HEK293T (cell line): Measurements from ENCODE around the gene GFOD2.

ENCODE experiments used
- ELF4 ChIP-seq: fragments of 450-650 bp; IDR thresholded peaks from 2 replicates; pipeline ENCODE4 v1.6.1; 2017; ENCODE audit warnings: antibody characterized with exemption
- FOXM1 ChIP-seq: fragments of 450-650 bp; IDR thresholded peaks from 2 replicates; pipeline ENCODE4 v1.6.1; 2017; ENCODE audit warnings: mild to moderate bottlenecking, borderline replicate concordance
- ZNF384 ChIP-seq: fragments of 450-650 bp; IDR thresholded peaks from 2 replicates; pipeline ENCODE4 v1.6.1; 2016

DNA sequence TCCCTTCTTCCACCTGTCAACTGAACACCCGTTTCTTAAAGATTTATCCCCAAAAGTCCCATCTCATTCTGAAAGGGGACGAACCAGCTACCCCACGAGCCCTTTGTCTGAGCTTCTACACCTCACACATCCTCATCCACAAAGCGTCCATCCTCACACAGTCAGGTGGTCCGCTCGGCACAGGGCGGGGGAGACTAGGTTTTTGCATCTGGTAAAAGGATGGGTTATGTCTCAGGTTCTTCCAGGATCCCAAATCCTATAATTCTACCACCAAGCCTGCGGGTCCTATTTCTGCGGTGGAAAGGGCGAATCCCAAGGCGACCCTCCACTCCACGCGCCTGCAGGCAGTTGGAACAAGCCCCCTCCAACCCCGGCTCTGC, 458 bp downstream of the GFOD2 start:
- no peak for TF ChIP-seq FOXM1
- TF ChIP-seq ELF4, result no peak
- no peak for TF ChIP-seq ZNF384
